Smooth muscle cell (in vitro differentiated cells): ENCODE data around the gene COL19A1. TPM values are rescaled to one million over a fixed set of nuclear protein-coding genes. Genes with fewer than 3 reads are reported as not detected.

ENCODE experiments used
- DNase-seq: peaks from one replicate; lab custom pipeline; 2025; ENCODE audit not compliant: unreplicated experiment; lab: John Stamatoyannopoulos, UW
- H2AFZ ChIP-seq: fragments of 200-600 bp; sonication (generic); 2 replicates; pipeline ENCODE4 v1.6.0; 2016; ENCODE audit warnings: antibody characterized with exemption, low read depth, mild to moderate bottlenecking
- H3F3A ChIP-seq: fragments of 200-600 bp; sonication (generic); 2 replicates; pipeline ENCODE4 v1.6.0; 2017; ENCODE audit warnings: antibody characterized with exemption, low read depth
- H3K27ac ChIP-seq: fragments of 200-600 bp; sonication (generic); 2 replicates; pipeline ENCODE4 v1.5.1; 2016; ENCODE audit warnings: low read depth, mild to moderate bottlenecking
- H3K27me3 ChIP-seq: fragments of 200-600 bp; sonication (generic); 2 replicates; pipeline ENCODE4 v1.6.1; 2016; ENCODE audit warnings: low read depth, mild to moderate bottlenecking
- H3K36me3 ChIP-seq: fragments of 200-600 bp; sonication (generic); 2 replicates; pipeline ENCODE4 v1.5.1; 2016; ENCODE audit warnings: low read depth
- H3K4me1 ChIP-seq: fragments of 200-600 bp; sonication (generic); 2 replicates; pipeline ENCODE4 v1.5.1; 2016; ENCODE audit warnings: low read depth
- H3K4me2 ChIP-seq: fragments of 200-600 bp; sonication (generic); 2 replicates; pipeline ENCODE4 v1.6.0; 2016; ENCODE audit warnings: mild to moderate bottlenecking
- H3K4me3 ChIP-seq: fragments of 200-600 bp; sonication (generic); 2 replicates; pipeline ENCODE4 v1.5.1; 2016; ENCODE audit warnings: mild to moderate bottlenecking
- H3K79me2 ChIP-seq: fragments of 200-600 bp; sonication (generic); 2 replicates; pipeline ENCODE4 v1.6.0; 2016; ENCODE audit warnings: low read depth, mild to moderate bottlenecking
- H3K9ac ChIP-seq: fragments of 200-600 bp; sonication (generic); 2 replicates; pipeline ENCODE4 v1.6.0; 2016; ENCODE audit warnings: low read depth
- H3K9me3 ChIP-seq: fragments of 200-600 bp; sonication (generic); replicated peaks from 2 replicates; pipeline ENCODE4 v1.5.1; 2016; ENCODE audit warnings: low read depth
- H4K20me1 ChIP-seq: fragments of 200-600 bp; sonication (generic); 2 replicates; pipeline ENCODE4 v1.6.0; 2016; ENCODE audit warnings: low read depth
- WGBS: methylation state at CpG from one replicate; pipeline ENCODE4 v1.1.7; 2016; ENCODE audit warnings: low lambda C conversion rate; 5-methylcytosine and 5-hydroxymethylcytosine counted together
- polyA plus RNA-seq: library from polyadenylated mRNA; unstranded; fragments of >200 nt; fragmentation: Nextera tagmentation; extraction: Ambion mirVana; gene quantifications from 2 replicates; pipeline ENCODE4 v1.2.1, GENCODE V29; 2016
- total RNA-seq: library from RNA; depleted of rRNA; stranded (reverse); fragments of >200 nt; gene quantifications from 2 replicates; pipeline ENCODE4 v1.2.3, GENCODE V29; 2014
- TF ChIP-seq, protein P1 (sequence below): fragments of 200-600 bp; sonication (generic); IDR thresholded peaks from 2 replicates; pipeline ENCODE4 v1.5.1; 2017; ENCODE audit warnings: borderline replicate concordance, mild to moderate bottlenecking, antibody characterized with exemption; ENCODE audit not compliant: insufficient read depth, poor library complexity, severe bottlenecking

The COL19A1 gene
- total and polyA plus RNA-seq, 2 experiments from 2014 or later, result 0.55 to 1.6 TPM

DNA sequence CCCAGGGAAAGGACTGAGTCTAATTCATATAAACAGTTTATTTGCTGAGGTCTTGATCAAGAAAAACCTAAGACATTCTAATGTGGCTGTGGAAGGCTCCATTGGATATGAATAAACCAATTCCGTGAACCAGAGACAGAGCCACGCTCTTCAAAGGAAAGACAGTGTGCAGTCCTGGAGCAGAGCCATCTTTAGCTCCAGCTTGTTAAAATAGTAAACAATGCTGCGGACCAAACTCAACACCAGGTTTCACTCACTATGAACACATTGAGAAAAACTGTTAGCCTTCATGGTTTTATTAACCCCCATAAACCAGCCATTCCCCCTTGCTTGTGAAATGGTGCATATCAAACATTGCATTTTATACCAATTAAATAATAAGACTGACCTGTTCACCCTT lies 374.7 kb downstream of the COL19A1 start:
- H3K9ac ChIP-seq, result no peak overlapping the region
- H3K4me1 ChIP-seq, result no peaks in the 10 kb centered on the region
- H3K4me2 ChIP-seq, result no peak overlapping the region
- WGBS, result 74% methylated on average over 3 of the region's 3 CpGs
- no peak for DNase-seq
- no peaks in the 10 kb centered on the region for H4K20me1 ChIP-seq
- no peaks in the 10 kb centered on the region for H3K36me3 ChIP-seq
- no peaks in the 10 kb centered on the region for H3K79me2 ChIP-seq
- H3K27me3 ChIP-seq, result no peaks in the 10 kb centered on the region
- H2AFZ ChIP-seq, result no peak overlapping the region
- TF ChIP-seq, protein P1, sequence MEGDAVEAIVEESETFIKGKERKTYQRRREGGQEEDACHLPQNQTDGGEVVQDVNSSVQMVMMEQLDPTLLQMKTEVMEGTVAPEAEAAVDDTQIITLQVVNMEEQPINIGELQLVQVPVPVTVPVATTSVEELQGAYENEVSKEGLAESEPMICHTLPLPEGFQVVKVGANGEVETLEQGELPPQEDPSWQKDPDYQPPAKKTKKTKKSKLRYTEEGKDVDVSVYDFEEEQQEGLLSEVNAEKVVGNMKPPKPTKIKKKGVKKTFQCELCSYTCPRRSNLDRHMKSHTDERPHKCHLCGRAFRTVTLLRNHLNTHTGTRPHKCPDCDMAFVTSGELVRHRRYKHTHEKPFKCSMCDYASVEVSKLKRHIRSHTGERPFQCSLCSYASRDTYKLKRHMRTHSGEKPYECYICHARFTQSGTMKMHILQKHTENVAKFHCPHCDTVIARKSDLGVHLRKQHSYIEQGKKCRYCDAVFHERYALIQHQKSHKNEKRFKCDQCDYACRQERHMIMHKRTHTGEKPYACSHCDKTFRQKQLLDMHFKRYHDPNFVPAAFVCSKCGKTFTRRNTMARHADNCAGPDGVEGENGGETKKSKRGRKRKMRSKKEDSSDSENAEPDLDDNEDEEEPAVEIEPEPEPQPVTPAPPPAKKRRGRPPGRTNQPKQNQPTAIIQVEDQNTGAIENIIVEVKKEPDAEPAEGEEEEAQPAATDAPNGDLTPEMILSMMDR, result no peak
- no peaks in the 10 kb centered on the region for H3K9me3 ChIP-seq
- no peak overlapping the region for H3K4me3 ChIP-seq
- H3F3A ChIP-seq, result no peaks in the 10 kb centered on the region
- H3K27ac ChIP-seq, result no peak overlapping the region

DNA sequence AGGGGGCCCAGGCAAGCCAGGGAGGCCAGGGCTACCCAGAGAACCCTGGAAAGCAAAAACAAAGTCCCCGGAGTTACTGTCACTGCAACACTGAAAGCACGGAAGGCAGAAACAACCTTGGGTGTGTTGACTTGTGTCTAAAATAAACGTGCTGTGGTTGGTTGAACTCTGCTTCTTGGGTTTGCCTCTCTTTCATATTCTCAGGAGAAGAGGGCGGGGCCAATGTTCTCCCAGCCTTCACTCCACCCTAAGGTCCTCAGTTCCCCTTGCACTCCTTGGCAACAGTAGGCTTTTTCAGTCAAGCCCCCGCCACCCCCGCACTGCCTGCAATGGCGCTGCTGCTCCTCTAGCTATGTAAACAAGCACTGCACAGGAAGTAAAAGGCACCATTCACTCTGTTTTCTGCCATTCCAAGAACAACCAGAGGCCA lies 375.6 kb downstream of the COL19A1 start:
- no peaks in the 10 kb centered on the region for H3K9me3 ChIP-seq
- no peak overlapping the region for H3K27ac ChIP-seq
- TF ChIP-seq, protein P1, result no peak

GRCh38 chr6:70246118-70246517 lies 379.8 kb downstream of the COL19A1 start:
- H3K9me3 ChIP-seq, result no peaks in the 10 kb centered on the region
- no peaks in the 10 kb centered on the region for H3K79me2 ChIP-seq
- no peak overlapping the region for H3K4me3 ChIP-seq
- DNase-seq, result no peak
- 92% methylated on average over 7 of the region's 7 CpGs for WGBS
- TF ChIP-seq, protein P1, result no peak
- H2AFZ ChIP-seq, result no peak overlapping the region
- H3K36me3 ChIP-seq, result no peaks in the 10 kb centered on the region
- H4K20me1 ChIP-seq, result no peaks in the 10 kb centered on the region
- H3K9ac ChIP-seq, result no peak overlapping the region
- H3K4me2 ChIP-seq, result no peak overlapping the region
- no peak overlapping the region for H3K27ac ChIP-seq
- H3K27me3 ChIP-seq, result no peaks in the 10 kb centered on the region
- no peaks in the 10 kb centered on the region for H3F3A ChIP-seq
- H3K4me1 ChIP-seq, result no peaks in the 10 kb centered on the region

More for the DNA sequence above, 375.6 kb downstream of the COL19A1 start:
- H2AFZ ChIP-seq, result no peak overlapping the region
- H4K20me1 ChIP-seq, result no peaks in the 10 kb centered on the region
- no peak overlapping the region for H3K9ac ChIP-seq
- no peaks in the 10 kb centered on the region for H3F3A ChIP-seq
- H3K4me3 ChIP-seq, result no peak overlapping the region
- WGBS, result 86% methylated on average over 7 of the region's 7 CpGs
- no peaks in the 10 kb centered on the region for H3K4me1 ChIP-seq
- DNase-seq, result no peak
- no peaks in the 10 kb centered on the region for H3K36me3 ChIP-seq
- H3K4me2 ChIP-seq, result no peak overlapping the region
- no peaks in the 10 kb centered on the region for H3K79me2 ChIP-seq
- H3K27me3 ChIP-seq, result no peaks in the 10 kb centered on the region

DNA sequence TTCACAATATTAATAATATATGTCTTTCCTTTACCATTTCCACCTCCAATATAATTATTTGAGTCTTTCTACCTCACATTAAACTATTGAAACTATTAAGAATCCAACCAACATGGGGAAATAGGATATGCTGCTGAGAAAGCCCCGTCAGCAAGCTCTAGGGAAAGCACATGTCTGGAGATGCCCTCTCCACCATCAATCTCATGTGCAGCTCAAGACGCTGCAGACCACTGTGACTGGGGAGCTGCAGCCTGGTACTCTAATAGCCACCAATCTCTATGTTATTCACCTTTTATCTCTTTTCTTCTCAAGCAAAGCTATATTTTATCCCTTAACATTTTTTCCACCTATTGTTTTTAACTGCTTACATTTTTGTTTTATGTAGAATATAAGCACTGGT lies 386.2 kb downstream of the COL19A1 start:
- Histone ChIP-seq H3K36me3 (no peaks in the 10 kb centered on the region), H3K9ac (no peak overlapping the region), H3F3A (no peaks in the 10 kb centered on the region), H4K20me1 (no peaks in the 10 kb centered on the region), H2AFZ (no peak overlapping the region), H3K27me3 (peaks cover 10% of the 10 kb centered on the region), H3K4me3 (no peak overlapping the region), H3K79me2 (no peaks in the 10 kb centered on the region), H3K27ac (no peak overlapping the region), H3K9me3 (no peaks in the 10 kb centered on the region), H3K4me1 (no peaks in the 10 kb centered on the region), H3K4me2 (no peak overlapping the region)
- 83% methylated on average over 2 of the region's 2 CpGs for WGBS
- DNase-seq, result no peak
- TF ChIP-seq, protein P1, result no peak
